Fibroblast of skin of left biceps (primary cell): Measurements from ENCODE around the gene SRCAP.
"Not testable (repeated sequence)": the region's sequence is repeated elsewhere in the genome, so short reads cannot be mapped to it uniquely, and the experiment has no call there.

Experiments used
- DNase-seq, 2 experiments: peaks; one replicate each; pipeline ENCODE4 v3.0.0-alpha.2; 2013; ENCODE audit warnings: low read depth in 2 of 2

The SRCAP gene

GRCh38 chr16:30663820-30664219 lies 35.2 kb upstream of the SRCAP start:
- DNase-seq: no peak

GRCh38 chr16:30664616-30665109 lies 34.3 kb upstream of the SRCAP start:
- DNase-seq: no peak

- DNase-seq: no peak
These were observed 33.7 kb upstream of the SRCAP start for GRCh38 chr16:30665155-30665829.

- DNase-seq: no peak
These were observed 33.2 kb upstream of the SRCAP start for GRCh38 chr16:30665830-30666190.

GRCh38 chr16:30666681-30667080 lies 32.3 kb upstream of the SRCAP start:
- DNase-seq: no peak

- DNase-seq: no peak
These were observed 31.5 kb upstream of the SRCAP start for GRCh38 chr16:30667361-30667905.

- no peak for DNase-seq
These were observed 30.6 kb upstream of the SRCAP start for GRCh38 chr16:30668393-30668792.

- DNase-seq: no peak
These were observed 29.7 kb upstream of the SRCAP start for GRCh38 chr16:30669026-30669902.

- no peak for DNase-seq
These were observed 28.8 kb upstream of the SRCAP start for GRCh38 chr16:30669903-30670824.

GRCh38 chr16:30675143-30675542 lies 23.8 kb upstream of the SRCAP start:
- DNase-seq: no peak

- DNase-seq: no peak
These were observed 20.9 kb upstream of the SRCAP start for GRCh38 chr16:30677931-30678585.

- no peak for DNase-seq
These were observed 20.4 kb upstream of the SRCAP start for GRCh38 chr16:30678586-30678970.

- no peak for DNase-seq
These were observed 18.6 kb upstream of the SRCAP start for GRCh38 chr16:30680326-30680725.

- DNase-seq: no peak
These were observed 10.3 kb upstream of the SRCAP start for GRCh38 chr16:30688701-30689100.

- no peak for DNase-seq
These were observed 7.1 kb upstream of the SRCAP start for GRCh38 chr16:30691907-30692306.

GRCh38 chr16:30692396-30693064 lies 6.4 kb upstream of the SRCAP start:
- no peak for DNase-seq

GRCh38 chr16:30694926-30695693 lies 3.9 kb upstream of the SRCAP start:
- DNase-seq: no peak

- DNase-seq: not testable (repeated sequence)
These were observed 2.3 kb upstream of the SRCAP start for GRCh38 chr16:30696646-30697045.

- DNase-seq: no peak
These were observed 1.5 kb upstream of the SRCAP start for GRCh38 chr16:30697264-30698138.
